ENCODE data around the gene OR6C76.
"Not testable (repeated sequence)": the region's sequence is repeated elsewhere in the genome, so short reads cannot be mapped to it uniquely, and the experiment has no call there.

Gene OR6C76

DNA sequence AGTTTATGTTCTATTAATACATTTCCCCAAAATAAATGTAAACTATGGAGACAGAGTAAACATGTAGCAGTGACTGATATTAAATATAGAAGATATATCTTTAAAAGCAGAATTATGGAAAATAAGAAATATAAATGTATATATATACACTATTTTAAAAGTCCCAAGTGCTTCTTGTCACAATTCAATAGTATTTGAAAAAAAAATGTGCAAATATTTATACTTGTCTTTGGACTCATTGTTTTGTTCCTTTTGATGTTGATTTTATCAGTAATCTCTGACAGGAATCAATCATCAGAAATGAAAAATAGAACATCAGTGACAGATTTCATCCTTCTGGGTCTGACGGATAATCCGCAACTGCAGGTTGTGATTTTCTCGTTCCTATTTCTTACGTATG, at the start of gene OR6C76:
Gene OR6C76 (plus strand): TSS at position 301 of the 400 bp plus-strand sequence. CDS start 0 bp downstream, at position 301.
- DNase-seq: no peak

DNA sequence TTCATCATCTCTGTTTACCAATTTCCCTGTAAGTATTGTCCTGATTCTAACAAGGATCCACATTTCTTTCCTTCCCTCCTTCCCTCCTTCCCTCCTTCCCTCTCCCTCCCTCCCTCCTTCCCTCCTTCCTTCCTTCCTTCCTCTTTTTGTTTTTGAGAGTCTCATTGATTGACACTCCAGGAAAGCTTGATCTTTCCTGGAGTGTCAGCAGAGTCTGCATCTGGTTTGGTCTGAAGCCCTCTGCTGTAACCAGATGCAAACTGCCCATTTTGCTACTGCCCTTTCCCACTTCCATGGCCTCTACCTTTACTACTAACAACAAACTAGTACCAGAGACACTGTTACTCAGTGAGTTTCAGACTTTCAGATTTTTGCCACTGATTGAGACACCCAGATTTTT, 40.2 kb upstream of the OR6C76 start:
- DNase-seq: no peak

DNA sequence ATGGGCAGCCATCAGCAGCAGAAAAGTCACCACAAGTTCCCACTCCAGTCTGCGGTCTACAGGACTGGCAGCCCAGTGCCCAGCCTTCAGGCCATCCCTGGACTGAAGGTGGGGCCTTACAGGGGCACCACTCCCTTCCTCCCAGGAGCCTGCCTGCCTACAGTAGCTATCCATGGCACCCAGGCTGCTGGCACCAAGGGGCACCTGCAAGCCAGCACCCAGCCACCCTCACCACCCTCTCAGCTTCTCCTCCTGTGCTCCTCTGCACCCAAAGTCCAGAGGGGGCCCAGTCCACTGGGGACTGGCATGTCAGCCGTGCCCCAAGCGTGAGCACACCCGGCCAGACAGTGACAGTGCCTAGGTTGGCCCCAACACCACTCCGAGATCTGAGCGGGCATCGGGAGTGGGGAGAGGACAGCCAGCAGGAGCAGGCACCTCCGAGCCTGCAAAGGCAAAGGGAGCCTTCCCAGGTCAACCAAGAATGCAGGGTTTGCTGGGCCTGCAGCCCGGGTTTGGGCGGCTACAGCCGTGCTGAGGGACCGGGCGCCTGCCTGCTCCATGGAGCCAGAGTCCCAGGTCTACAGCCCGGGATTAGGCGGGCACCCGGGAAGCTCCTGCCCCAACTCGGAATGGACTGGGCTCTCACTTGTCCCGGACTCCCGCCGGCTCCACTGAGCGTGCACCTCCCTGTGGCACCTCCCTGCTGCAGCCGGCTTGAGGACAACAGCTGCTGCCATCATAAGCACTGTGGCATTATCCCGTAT, 33.8 kb upstream of the OR6C76 start:
- no peak for DNase-seq

GRCh38 chr12:55396326-55396725, 29.7 kb upstream of the OR6C76 start:
- DNase-seq: no peak

- no peak for DNase-seq
Measured at GRCh38 chr12:55400229-55400628, 25.8 kb upstream of the OR6C76 start, which contains the start of gene OR6C65. Gene OR6C65, plus strand, starts transcription at chr12:55400529. Its CDS starts 0 bp downstream, at chr12:55400529.

DNA sequence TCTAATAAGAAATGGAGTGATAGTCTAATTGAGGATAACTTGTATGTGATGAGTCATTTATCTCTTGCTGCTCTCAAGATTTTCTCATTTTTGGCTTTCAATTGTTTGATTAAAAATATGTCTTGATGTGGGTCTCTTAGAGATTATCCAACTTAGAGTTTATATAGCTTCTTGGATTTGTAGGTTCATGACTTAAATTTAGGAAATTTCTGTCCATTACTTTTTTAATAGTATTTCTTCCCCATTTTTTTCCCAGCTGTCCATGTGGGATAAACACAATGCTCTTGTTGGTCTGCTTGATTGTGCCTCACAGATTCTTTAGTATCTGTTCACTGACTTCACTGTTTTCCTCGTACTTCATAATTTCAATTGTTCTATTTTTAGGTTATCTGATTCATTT, 18.2 kb upstream of the OR6C76 start:
- DNase-seq: no peak

- DNase-seq: not testable (repeated sequence)
Measured at GRCh38 chr12:55409133-55409532, 16.9 kb upstream of the OR6C76 start.

DNA sequence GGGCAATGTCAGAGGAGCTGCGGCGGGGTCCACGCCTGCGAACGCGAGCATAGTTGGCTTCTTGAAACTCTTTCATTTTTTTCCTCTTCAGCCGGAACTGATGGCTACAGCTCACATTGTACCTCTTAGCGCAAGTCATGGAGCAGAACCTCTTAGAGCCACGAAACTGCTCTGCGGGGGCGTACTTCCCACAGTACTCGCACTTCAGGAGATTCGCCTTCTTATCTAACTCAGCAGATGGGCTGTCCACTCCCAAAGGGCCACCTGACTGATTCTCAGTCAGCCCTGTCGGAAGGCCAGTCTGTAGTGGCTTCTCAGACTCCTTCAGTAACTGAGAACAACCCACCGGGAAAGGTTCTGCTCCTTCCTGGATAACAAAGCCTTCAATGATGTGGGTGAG, 13.9 kb upstream of the OR6C76 start:
- not testable (repeated sequence) for DNase-seq

DNA sequence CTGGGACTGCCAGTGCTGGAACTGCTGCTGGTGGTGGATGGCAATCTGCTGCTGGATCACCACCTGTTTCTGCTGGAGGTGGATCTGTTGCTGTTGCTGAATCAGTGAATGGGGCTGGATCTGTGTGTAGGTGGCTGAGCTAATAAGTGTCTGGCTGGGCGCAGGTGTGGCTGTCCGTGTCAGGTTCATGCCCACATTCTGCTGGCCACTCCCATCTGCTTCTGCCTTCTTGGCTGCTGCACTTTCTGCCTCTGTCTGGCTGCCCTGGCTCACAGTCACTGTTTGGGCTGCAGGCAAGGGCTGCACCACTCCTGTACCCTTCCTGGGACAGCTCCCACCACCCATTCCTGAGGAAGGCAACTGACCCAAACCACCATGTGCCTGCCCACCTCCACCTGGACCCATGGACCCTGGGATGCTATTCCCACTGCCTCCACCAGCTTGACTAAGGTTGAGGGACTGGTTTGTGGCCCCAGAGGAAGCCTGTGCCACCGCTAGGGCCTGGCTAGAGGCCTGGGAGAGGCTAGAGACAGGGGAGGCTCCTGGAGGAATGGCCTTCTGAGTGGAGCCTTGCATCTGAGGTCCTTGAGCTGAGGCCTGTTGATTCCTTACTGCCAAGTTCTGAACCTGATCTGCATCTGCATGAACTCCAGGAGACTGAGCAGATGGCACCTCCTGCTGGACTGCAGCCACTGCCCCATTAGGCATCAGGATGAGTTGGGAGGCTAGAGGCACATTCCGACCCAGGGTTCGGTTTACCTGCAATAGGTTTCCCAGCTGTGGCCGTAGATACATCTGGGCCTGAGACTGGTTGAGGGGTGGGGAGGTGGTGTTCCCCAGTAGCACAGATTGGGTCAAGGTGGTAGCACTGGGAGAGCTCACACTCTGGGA, 12.3 kb upstream of the OR6C76 start:
- not testable (repeated sequence) for DNase-seq

DNA sequence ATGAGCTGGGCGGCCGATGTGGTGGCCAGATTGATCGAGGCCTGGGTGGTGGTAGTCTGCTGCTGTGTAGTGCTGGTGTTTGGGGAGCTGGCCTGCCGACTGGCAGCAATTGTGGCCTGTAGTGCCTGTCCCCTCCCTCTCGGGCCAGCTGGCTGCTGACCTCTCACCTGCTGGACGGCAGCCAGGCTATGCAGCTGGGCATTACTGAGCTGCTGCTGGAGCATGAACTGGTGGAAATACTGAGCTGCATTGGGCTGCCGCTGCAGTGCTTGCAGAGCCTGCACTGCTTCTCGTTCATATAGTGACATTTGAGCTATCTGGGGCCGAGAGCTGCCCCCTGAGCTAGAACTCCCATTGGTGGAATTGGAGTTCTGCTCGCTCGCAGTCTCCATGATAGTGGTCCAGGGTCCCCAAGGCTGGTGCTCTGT, 11.6 kb upstream of the OR6C76 start:
- DNase-seq: not testable (repeated sequence)

DNA sequence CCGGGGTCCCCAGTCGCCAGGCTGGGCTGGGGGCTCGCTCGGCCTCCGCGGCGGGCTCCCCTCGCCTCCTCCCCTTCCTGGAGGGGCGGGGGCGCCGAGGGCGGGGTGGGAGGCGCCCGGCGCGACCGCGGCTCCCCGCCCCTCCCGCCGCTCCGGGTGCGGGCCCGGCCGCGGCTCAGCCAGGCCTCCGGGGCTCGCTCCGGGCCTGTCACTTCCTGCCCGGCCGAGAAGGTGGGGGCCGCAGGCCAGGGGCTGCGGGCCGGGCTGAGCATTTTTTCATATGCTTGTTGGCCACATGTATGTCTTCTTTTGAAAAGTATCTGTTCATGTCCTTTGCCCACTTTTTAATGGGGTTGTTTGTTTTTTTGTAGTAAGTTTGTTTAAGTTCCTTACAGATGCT, 11.2 kb upstream of the OR6C76 start:
- not testable (repeated sequence) for DNase-seq

- no peak for DNase-seq
Measured at GRCh38 chr12:55416961-55417360, 9.1 kb upstream of the OR6C76 start.

- DNase-seq: no peak
Measured at GRCh38 chr12:55420307-55420962, 5.6 kb upstream of the OR6C76 start.

DNA sequence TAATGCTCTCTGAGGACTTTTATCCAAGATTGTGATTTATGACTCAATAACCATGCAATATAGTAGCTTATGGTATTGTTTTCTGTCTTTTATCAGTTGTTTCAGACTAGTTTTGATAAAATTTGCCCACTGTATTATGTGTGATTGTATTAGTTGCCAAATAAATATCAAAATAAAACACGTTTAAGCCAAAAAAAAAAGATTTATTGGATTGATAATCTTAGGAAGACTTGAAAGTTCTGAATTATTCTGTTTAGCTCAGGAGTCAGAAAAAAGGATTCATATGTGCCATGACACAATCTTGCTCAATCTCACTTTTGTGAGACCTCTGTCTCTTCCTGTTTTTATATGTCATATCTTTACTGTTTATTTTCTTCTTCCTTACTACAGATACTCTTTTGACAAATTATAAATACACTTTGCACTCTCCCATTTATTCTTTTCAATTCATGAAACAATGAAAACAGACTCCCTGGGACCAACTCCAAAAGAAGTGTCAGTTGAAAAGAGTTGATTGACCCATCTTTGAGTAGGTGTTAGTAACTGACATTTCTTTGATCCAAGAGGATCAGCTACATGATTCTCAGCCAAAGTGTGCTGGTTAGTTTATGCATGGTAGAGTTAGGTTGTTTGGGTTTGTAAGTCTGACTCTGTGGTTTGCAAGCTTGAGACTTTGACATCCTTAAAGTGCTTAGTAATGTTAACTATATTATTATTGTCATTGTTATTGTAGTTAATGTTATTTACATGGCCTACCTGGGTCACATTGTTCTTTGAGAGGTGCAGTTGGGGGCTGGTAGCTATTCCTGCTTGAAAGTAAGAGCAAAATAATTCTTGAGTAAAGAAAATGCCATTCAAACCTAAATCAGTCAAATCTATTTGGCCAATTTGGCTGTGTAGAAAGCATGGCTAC, 2.5 kb downstream of the OR6C76 start:
- DNase-seq: no peak

DNA sequence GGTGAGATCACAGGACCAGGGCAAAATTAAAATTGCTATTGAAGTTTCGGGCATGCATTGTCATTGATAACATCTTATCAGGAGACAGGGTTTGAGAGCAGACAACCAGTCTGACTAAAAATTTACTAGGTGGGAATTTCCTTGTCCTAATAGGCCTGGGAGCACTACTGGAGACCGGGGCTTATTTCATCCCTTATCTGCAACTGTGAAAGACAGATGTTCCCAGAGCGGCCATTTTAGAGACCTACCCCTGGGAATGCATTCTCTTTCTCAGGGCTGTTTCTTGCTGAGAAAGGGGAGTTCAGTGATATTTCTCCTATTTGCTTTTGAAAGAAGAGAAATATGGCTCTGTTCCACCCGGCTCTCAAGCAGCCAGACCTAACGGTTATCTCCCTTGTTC, 15.2 kb downstream of the OR6C76 start:
- not testable (repeated sequence) for DNase-seq

GRCh38 chr12:55443776-55444175, 17.7 kb downstream of the OR6C76 start, which contains the start of gene OR6C2:
Gene OR6C2, plus strand, starts transcription at chr12:55444076. Its CDS starts 8,138 bp downstream, at chr12:55452214.
- DNase-seq: no peak

DNA sequence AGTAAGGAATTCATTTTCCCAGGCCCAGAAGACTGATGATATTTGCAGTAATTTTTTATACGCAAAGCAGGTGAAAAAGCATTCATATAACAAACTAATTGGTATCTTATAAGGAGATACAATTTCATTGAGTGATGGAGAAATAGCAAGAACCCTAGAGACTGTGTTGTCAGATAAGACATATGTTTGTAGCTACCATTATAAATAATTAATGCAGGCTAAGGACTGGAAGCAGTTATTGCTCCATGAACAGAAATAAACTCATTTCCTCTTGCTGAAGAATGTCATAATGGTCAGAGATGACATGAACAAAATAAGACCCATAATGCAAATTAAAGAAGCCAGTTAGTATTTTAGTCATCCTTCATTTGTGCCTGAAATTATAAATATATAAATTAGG, 19.3 kb downstream of the OR6C76 start:
- no peak for DNase-seq

GRCh38 chr12:55446326-55446725, 20.3 kb downstream of the OR6C76 start:
- DNase-seq: no peak

- DNase-seq: no peak
Measured at GRCh38 chr12:55448825-55449224, 22.8 kb downstream of the OR6C76 start.

DNA sequence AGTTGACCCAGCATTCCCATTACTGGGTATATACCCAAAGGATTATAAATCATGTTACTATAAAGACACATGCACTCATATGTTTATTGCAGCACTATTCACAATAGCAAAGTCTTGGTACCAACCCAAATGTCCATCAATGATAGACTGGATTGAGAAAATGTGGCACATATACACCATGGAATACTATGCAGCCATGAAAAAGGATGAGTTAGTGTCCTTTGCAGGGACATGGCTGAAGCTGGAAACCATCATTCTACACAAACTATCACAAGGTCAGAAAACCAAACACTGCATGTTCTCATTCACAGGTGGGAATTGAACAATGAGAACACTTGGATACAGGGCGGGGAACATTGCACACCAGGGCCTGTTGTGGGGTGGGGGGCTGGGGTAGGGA, 38.9 kb downstream of the OR6C76 start:
- not testable (repeated sequence) for DNase-seq

DNA sequence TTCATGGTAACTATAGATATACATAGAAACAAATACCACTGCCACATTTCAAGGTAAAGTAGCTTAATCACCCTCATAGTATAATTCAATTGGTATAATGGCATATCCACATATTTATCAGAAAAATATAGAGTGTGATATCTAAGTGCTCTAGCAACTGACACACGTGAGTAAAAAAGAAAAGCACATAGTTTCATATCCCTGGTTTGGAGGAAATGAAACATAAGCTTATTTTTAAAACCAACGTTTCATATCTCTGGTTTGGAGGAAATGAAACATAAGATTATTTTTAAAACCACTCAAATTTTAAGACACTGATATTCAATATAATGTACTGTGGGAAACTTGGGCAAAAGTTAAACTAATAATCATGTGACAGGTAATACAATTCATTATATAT, 41.8 kb downstream of the OR6C76 start:
- no peak for DNase-seq

DNA sequence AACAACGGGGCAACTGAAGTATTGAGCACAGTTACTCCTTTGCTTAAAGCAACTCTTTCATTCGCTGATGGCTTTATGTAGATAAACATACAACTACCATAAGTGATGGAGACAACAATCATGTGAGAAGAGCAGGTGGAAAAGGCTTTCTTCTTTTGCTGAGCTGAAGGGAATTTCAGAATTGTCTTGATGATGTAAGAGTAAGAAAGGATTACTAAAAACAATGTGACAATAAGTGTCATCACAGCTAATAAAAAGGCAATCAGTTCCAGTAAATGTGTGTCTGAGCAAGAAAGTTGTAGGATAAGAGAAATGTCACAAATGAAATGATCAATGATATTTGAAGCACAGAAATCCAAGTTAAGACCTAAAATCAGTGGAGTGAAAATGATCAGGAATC, 43.2 kb downstream of the OR6C76 start:
- no peak for DNase-seq
